SK-N-SH (cell line): ENCODE data around the gene CLEC9A.

ENCODE experiments used
- CHD2 ChIP-seq: fragments of 150-350 bp; IDR thresholded peaks from 2 replicates; pipeline ENCODE4 v1.6.1; 2018; ENCODE audit warnings: low read length; ENCODE audit not compliant: partially characterized antibody
- EZH2phosphoT487 ChIP-seq: fragments of 200-600 bp; sonication (generic); IDR thresholded peaks from 2 replicates; pipeline ENCODE4 v1.6.1; 2017; ENCODE audit warnings: low read depth, mixed run types, mild to moderate bottlenecking, antibody characterized with exemption, moderate library complexity, borderline replicate concordance
- GABPA ChIP-seq: IDR thresholded peaks from 2 replicates; pipeline ENCODE4 v1.4.0; 2012; ENCODE audit warnings: low read depth, mild to moderate bottlenecking
- MXI1 ChIP-seq: IDR thresholded peaks from 2 replicates; pipeline ENCODE4 v1.6.1; 2012; ENCODE audit warnings: mild to moderate bottlenecking, low read depth, low read length, improper control_type of control experiment
- PBX3 ChIP-seq: IDR thresholded peaks from 2 replicates; pipeline ENCODE4; 2012
- POLR2AphosphoS5 ChIP-seq: IDR thresholded peaks from 2 replicates; pipeline ENCODE4 v1.6.1; 2012; ENCODE audit warnings: low read depth, low read length
- RAD21 ChIP-seq: IDR thresholded peaks from 2 replicates; pipeline ENCODE4 v1.6.1; 2012; ENCODE audit warnings: mild to moderate bottlenecking, low read length
- RCOR1 ChIP-seq: fragments of 150-350 bp; IDR thresholded peaks from 2 replicates; pipeline ENCODE4 v1.6.1; 2017; ENCODE audit warnings: antibody characterized with exemption, low read length
- REST ChIP-seq: IDR thresholded peaks from 2 replicates; pipeline ENCODE4 v1.6.1; 2012; ENCODE audit warnings: mild to moderate bottlenecking, low read depth, low read length, moderate library complexity
- TAF1 ChIP-seq: IDR thresholded peaks from 2 replicates; pipeline ENCODE4 v1.6.1; 2012; ENCODE audit warnings: low read depth, mild to moderate bottlenecking, low read length, moderate library complexity, borderline replicate concordance
- TCF12 ChIP-seq: IDR thresholded peaks from 2 replicates; pipeline ENCODE4 v1.4.0; 2012
- TF ChIP-seq, protein P1 (sequence below): fragments of 200-600 bp; sonication (generic); IDR thresholded peaks from 2 replicates; pipeline ENCODE4 v1.6.1; 2017; ENCODE audit warnings: antibody characterized with exemption, mild to moderate bottlenecking, moderate library complexity
- TF ChIP-seq, protein P2 (sequence below): IDR thresholded peaks from 2 replicates; pipeline ENCODE4 v1.4.0; 2012; ENCODE audit warnings: low read depth

DNA sequence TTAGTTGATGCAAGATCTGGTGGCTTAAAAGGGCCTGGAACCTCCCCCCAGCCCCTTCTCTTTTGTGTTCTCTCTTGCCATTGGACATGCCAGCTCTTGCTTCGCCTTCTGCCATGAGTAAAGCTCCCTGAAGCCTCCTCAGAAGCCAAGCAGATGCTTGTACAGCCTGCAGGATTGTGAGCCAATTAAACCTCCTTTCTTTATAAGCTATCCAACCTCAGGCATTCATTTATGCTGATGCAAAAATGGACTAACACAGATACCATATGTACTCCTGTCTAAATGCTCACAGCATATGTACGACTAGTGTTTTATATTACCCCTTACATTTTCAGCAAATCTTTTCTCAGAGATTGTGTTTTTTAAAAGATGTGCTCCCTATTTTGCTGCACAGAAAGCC, 41.6 kb downstream of the CLEC9A start:
- TF ChIP-seq, protein P1, sequence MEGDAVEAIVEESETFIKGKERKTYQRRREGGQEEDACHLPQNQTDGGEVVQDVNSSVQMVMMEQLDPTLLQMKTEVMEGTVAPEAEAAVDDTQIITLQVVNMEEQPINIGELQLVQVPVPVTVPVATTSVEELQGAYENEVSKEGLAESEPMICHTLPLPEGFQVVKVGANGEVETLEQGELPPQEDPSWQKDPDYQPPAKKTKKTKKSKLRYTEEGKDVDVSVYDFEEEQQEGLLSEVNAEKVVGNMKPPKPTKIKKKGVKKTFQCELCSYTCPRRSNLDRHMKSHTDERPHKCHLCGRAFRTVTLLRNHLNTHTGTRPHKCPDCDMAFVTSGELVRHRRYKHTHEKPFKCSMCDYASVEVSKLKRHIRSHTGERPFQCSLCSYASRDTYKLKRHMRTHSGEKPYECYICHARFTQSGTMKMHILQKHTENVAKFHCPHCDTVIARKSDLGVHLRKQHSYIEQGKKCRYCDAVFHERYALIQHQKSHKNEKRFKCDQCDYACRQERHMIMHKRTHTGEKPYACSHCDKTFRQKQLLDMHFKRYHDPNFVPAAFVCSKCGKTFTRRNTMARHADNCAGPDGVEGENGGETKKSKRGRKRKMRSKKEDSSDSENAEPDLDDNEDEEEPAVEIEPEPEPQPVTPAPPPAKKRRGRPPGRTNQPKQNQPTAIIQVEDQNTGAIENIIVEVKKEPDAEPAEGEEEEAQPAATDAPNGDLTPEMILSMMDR, result no peak
- no peak for TF ChIP-seq POLR2AphosphoS5
- TF ChIP-seq RCOR1, result no peak
- TF ChIP-seq, protein P2, sequence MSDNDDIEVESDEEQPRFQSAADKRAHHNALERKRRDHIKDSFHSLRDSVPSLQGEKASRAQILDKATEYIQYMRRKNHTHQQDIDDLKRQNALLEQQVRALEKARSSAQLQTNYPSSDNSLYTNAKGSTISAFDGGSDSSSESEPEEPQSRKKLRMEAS, result no peak
- no peak for TF ChIP-seq EZH2phosphoT487
- TF ChIP-seq TAF1, result no peak
- TF ChIP-seq RAD21, result no peak
- TF ChIP-seq MXI1, result no peak
- TF ChIP-seq CHD2, result no peak
- TF ChIP-seq TCF12, result no peak
- TF ChIP-seq PBX3, result no peak
- no peak for TF ChIP-seq GABPA
- no peak for TF ChIP-seq REST
